GM21737 (cell line): ENCODE measurements around the gene LCN12.

ENCODE experiments used
- ATAC-seq: cut with Tn5 transposase; IDR thresholded peaks from one replicate; pipeline ENCODE4 v1.9.1; 2021; ENCODE audit warnings: mild to moderate bottlenecking, moderate library complexity; ENCODE audit not compliant: unreplicated experiment

LCN12 gene

DNA sequence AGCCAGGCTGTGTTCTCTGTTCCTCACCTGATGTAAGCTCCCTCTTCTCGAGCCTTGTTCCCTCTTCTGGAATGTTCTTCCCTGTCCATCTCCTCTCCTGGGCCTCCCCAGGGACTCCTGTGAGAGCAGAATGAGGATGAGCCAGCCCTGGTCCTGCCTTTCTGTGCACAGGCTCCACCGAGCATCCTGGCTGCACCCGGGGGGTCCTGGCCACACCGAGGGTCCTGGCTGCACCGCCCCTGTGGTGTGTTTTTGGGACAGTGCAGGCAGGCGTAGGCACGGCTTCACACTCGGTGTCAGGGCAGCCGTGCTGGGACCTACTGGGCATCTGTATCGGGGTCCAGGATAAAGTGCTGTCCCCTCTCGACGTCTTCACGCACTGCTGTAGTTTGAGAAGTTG lies 25.3 kb upstream of the LCN12 start:
- ATAC-seq = no peak

DNA sequence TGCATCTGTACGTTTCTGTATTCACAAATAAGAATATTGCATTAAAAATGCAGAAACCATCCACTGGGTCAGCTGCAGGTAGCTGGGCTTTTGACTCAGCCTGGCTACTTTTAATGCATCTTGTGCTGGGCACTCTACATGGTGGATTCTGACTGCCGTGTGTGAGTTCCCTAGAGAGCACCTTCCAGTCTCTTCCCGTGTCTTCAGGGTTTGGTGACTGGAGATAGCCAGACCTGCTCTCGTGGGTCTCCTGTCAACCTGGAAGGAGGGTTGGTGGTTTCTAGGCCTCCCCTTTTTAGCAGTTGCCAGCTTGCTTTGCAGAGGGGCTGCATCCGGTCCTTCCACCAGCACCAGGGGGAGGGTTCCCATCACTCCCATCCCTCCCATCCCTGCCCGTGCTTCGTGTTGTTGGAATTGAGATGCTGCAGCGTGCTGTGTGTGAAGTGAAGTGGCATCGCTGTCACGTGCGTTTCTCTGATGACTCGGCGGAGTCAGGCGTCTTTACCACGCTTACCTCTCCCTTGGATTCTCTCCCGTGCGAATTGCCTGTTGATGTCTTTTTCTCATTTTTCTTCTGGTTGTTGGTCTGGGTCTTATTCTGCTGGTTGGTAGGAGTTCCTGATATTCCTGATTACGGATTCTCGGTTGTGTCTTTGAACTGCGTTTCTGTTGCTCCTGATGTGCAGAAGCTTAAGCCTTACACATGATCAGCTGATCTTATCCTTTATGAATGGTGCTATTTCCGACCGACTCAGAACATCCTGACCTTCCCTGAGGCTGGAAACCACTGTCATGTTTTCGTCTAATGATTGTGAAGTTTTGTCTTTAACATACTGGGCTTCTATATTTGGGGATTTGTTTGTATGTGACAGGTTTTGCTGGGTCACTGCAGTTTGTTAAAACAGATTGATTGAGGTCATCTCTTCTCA lies 24.5 kb upstream of the LCN12 start:
- no peak for ATAC-seq

DNA sequence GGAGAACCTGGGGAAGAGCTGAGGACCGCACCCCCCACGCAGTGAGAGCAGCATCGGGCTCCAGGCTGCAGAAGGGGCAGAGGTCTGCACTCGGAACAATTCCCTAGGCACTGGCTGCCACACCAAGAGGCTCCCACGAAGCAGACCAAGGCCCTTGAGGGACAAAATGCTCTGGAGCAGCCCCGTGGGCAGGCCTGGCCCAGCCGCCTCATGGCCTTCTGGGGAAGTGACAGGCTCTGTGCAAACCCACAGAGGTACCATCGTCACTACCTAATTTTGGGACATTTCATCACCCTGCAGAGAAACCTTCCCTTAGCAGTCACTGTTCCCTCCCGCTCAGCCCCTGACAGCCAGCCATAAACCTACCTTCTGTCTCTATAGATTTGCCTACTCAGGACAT lies 23.5 kb upstream of the LCN12 start:
- no peak for ATAC-seq

DNA sequence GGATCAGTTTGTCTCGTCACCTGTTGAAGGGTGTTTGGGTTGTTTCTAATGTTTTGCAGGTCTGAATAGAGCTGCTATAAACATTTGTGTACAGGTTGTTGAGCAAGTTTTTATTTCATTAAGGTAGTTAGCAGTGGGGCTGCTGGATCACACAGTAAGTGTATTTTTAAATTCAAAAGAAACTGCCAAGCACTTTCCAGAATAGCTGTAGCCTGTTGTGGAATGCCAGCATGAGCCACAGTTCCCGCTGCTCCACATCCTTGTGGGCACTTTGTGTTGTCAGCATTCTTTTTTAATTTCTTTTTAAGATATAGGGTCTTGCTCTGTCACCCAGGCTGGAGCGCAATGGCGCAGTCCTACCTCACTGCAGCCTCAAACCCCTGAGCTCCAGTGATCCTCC lies 22.1 kb upstream of the LCN12 start:
- ATAC-seq = no peak

DNA sequence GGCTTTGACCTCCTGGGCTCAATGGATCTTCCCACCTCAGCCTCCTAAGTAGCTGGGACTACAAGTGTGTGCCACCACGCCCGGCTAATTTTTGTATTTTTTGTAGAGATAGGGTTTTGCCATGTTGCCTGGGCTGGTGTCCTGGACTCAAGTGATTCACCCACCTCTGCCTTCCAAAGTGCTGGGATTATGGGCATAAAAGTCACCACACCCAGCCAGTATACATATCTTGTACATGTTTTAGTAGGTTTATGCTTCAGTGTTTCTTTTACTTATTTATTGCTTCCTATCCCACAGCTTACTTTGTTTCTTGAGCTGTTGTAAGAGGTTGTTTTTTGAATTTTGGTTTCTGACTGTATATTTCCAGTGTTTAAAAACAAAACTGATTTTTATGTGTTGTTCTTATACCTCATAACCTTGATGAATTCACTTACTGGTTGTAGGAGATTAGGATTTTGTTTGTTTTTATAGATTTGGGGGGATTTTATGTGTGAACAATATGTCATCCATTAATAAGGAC lies 20.4 kb upstream of the LCN12 start:
- ATAC-seq = no peak

DNA sequence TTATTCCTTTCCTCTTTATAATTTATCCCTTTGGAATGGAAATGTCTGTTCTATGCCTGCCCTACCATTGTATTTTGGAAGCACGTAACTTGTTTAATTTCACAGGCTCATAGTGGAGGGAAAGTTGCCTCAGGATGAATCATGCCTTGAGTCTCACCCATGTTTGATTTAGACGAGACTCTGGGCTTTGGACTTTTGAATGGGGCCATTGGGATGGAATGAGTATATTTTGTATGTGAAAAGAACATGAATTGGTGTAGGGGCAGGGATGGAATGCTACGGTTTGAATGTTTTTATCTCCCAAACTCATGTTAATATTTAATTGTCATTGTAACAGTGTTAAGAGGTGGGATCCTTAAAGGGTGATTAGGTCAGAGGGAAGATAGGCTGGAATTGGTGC lies 17.8 kb upstream of the LCN12 start:
- no peak for ATAC-seq

DNA sequence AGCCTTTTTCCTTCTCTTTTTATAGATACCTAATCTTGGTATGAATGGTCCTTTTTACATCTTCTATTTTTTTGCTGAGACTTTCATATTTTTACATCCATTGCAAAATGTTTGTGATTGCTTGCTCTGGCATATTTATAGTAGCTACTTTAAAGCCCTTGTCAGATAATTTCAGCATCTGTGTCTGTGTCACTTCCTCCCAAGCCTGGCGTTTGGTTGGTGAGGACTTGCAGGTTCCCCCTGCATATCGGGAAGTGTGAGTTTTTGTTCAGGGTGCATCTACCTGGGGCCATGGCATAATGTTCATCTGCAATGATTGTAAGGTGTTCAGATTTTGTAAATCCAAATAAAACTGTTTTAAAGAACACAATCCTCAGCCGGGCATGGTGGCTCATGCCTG lies 16.4 kb upstream of the LCN12 start:
- no peak for ATAC-seq

DNA sequence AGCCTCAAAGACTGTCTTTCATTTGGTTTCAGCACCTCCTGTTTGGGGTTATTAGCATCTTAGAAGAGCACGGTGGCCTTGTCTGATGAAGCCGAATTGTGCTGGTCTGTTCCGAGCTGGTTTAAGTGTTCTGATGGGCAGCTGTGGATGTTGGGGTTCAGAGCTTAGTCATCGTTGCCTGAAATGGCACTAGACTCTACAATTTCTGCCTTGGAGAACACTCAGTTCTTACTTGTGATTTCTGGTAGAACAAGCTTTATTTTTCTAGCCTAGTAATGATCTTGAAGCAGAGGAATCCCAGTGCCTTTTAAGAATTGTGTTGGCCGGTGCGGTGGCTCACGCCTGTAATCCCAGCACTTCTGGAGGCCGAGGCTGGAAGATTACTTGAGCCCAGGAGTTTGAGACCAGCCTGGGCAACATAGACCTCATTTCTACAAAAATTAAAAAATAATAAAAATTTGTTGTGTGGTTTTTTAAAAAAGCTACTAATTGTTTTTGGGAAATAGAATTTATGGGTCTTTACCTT lies 15.4 kb upstream of the LCN12 start:
- no peak for ATAC-seq

DNA sequence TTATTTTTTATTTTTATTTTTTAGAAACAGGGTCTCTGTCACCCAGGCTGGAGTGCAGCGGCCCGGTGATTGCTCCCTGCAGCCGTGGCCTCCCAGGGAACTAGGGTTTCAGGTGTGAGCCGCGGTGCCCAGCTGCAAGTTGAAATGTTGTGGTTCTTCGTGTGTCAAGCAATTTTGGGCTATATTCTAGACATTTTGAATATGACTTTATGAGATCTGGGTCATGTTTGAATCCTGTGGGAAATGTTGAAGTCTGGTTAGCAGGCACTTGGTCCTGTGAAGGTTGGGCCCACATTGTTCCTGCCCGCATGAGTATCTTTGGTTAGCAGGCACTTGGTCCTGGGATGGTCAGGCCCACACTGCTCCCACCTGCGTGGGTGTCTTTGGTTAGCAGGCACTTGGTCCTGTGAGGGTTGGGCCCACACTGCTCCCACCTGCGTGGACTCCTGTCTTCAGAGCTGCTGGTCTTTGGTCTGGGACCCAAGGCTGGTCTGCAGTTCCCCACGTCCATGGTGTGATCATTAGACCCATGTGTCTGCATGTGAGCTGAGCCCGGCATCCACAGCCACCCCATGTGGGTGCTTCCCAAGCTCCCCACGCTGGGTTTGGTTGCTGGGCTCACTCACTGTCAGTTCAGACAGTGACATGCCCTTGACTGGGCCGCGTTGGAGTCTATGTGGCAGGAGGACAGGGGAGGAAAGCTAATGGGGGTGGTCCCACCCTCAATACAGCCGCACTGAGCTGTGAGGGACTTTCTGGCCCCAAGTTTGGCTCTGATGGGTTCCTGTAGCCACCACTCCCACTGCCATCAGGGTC lies 14.7 kb upstream of the LCN12 start:
- no peak for ATAC-seq

DNA sequence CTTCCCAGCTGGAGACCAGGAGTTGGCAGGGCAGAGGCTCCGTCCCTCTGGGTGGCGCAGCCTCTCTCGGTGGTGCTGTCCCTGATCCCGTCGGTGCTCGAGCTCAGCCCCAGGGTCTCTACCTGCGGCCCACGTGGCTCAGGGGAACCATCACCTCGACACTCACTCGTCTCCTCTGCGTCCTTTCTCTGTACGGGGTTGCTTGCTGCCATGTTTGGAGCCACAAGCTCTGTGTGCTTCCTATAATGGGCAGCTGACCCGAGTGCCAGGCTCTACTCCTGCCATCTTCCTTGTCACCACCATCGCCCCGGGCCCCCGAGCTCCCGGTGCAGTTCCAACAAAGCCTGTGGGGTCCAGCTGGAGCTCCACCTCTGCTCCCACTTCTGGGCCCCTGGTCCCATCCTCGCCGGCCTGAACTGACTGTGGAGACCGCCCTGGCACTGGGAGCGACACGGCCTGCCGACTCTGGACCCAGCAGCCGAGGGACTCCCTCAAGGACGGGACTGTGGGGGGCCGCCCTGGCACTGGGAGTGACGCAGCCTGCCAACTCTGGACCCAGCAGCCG lies 12.6 kb upstream of the LCN12 start:
- no peak for ATAC-seq

DNA sequence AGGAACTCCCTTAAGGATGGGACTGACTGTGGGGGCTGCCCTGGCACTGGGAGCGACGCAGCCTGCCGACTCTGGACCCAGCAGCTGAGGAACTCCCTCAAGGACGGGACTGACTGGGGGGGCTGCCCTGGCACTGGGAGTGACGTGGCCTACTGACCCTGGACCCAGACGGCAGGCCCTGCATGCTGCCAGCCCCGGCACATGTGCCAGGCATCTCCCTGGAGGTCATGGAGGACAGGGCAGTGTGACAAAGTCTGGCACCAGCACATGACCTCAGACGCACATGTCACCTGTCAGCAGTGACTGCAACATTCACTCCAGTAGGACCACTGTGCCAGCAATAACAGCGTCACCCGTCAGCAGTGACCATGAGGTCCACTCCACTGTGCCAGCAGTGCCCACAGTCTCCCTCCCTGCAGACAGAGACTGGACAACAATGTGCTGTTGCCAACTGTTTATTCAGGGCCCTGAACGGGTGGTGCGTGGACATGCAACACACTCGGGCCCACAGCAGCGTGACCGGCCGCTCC lies 12.0 kb upstream of the LCN12 start:
- ATAC-seq = no peak

DNA sequence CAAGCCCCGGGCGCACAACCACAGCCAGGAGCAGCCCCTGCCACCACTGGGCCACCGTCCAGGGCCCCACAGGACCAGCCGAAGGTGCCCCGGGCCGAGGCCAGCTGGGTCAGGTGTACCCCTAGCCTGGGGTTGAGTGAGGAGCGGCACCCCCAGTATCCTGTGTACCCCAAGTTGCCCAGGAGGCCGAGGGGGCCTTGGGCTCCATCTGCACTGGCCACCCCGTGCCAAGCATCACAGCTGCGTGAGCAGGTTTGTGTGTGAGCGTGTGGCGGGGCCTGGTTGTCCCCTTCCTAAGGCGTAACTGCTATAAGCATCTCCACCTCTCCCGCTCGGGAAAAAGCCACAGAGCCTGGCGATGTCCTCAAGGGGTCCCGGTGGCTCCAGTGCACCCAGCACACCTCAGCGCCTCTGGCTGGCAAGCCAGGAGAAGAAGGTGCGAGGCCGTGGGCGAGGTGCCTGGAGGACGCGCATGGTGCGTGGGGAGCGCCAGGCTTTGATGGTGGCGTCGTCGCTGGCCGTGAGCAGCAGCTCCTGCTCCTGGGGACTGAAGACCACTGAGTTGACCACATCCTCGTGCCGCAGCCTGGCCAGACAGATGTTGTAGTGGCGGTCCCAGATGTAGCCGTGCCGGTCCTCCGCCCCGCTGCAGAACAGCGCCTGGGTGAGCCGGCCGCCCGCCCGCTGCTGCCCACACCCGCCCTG lies 11.4 kb upstream of the LCN12 start:
- no peak for ATAC-seq

DNA sequence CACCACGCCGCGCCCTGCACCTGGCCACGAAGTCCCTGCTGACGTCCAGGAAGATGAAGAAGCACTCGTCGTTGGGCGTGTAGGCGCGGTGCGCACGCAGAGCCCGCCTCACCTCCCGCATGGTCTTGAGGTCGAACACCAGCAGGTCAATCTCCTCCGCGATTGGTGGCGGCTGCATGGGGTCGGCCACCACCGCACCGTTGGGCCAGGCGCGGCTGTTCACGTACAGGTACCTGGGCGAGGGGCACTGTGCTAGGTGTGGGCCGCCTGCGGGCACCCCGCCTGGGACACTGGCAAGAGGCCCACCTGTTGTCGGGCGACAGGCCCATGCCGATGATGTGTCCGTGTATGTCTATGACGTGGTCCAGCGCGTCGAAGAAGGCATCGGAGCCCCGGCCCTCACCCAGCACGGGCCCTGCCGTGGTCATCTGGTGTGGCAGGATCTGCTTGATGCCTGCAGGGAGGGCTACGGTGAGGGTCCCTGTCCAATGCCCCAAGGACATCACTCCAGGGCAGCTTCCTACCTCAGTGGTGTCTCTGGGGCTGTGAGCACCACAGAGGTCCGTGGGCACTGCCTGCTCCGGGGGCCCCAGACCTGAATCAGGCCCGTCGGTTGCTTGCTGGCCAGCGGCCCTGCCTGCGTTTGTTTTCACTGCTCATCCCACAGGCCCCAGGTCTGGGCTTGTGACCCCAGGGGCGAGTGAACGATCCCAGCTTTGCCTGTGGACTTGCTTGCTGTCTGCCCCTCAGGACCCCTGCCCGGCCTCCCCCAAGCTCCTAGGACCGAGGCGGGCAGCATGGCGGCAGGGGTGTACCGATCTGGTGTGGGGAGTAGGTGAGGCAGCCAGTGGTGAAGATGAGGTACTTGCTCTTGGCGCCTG lies 10.6 kb upstream of the LCN12 start:
- no peak for ATAC-seq

DNA sequence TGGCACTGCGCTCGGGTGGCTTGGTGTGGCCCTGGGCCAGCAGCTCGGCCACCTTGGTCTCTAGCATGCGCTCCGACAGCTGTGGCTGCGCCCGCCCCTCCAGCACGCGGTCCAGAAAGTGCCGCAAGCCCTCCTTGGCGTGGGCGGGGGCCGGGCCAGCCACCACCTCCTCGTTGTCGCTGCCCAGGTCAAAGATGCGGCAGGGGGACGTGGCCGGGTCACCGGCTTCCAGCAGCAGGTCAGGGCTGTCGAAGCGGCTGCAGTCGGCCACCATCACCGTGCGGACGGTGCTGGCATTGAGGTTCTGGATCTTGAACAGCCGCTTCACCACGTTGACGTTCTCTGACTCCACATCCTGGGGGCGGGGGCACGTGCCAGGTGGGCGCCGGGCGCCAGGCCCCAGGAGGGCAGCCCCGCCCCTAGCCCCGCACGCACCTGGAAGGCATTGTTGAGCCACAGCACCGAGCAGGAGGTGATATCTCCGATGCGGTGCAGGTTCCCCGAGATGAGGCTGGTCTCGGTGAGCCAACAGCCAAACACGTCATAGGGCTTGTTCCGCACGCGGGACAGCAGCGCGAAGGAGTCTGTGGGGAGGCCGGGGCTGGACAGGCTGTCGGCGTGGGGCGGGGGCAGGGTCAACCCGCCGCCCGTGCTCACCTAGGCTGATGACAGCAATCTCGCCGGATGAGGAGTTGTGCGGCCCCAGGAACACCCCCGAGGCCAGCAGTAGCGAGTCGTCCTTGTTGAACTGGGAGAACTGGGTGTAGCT lies 9.8 kb upstream of the LCN12 start:
- no peak for ATAC-seq

DNA sequence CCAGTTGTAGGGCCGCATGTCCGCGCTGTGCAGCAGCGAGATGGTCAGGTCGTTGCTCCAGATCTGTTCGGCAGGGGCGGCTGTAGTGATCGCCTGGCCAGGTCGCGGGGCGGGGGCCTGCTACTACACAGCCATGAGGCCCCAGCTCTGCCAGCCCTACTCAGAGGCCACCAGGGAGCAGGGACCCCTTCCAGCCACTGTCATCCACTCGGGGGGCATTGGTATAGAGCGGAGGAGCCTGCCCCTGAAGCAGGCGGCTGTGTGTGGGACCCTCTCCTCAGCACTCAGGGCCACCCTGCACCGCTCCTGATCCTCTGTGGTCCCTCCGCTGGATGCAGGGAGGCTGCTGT lies 9.2 kb upstream of the LCN12 start:
- ATAC-seq = no peak

DNA sequence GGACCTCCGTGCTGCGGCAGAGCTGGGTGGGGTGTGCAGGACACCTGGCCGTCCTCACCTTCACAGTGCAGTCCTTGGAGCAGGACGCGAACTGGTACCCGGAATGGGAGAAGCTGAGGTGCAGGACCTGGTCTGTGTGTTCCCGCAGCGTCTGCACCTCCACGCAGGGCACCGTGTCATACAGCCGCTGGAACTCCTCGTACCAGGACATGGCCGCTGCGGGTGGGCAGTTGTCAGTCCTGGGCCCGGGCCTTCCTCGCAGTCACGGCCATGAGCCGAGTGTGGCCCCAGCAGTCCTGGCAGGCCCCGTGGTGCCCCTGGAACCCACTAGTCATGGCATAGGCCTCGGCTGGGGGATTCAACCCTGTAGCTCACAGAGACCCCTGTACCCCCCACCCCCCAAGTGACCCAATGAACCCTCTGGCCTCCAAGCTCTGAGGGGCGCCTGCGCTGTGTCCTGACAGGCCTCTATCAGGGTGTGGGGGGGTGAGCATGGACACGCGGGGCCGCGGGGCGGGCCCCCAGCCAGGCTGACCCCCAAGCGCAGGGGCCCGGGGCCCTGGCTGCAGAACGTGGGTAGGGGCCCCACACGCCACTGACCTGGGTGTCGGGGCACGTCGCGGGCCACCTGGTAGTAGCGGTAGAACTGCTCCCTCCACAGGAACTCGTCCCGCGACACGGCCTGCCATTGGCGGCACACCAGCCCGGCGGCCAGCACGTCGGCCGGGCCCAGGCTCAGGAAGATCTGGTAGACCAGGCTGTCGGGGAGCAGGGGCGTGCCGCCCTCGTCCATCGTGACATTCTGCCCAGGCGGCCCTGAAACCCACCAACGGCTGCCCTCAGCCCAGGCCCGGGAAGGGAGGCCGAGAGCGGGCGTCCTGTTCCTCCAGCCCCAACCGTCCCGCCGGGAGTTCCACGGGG lies 8.5 kb upstream of the LCN12 start:
- ATAC-seq = peak; percentile 4

DNA sequence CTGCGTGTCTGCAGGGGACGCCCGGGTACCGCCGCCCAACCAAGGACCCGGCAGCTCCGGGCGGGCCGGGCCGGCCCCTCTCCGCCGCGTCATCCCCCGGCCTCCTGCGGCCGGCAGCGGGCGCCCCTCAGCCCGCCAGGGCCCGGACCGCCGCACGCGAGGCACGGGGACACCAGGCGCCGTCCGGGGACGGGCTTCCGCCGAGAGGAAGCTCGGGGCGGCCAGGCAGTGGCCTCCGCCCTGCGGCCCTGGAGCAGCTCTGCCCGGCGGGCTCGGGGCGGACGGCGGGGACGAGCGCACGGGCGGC lies 7.9 kb upstream of the LCN12 start:
- no peak for ATAC-seq
